GM12878 (cell line): ENCODE measurements around the gene LITAF.

Experiments used
- ASH2L ChIP-seq: fragments of 300-600, 200-600 bp; sonication (generic); IDR thresholded peaks from 2 replicates; pipeline ENCODE4 v1.6.1; 2017; ENCODE audit warnings: low read depth, mild to moderate bottlenecking, borderline replicate concordance
- CHD1 ChIP-seq: IDR thresholded peaks from 2 replicates; pipeline ENCODE4 v1.6.1; 2012; ENCODE audit warnings: low read depth, low read length, improper control_type of control experiment
- FOXM1 ChIP-seq: IDR thresholded peaks from 2 replicates; pipeline ENCODE4 v1.6.1; 2012; ENCODE audit warnings: low read depth, mild to moderate bottlenecking, inconsistent platforms, low read length, moderate library complexity
- NFXL1 ChIP-seq: fragments of 450-650 bp; IDR thresholded peaks from 2 replicates; pipeline ENCODE4 v1.6.1; 2017; ENCODE audit warnings: antibody characterized with exemption, mild to moderate bottlenecking, borderline replicate concordance
- POLR2A ChIP-seq: IDR thresholded peaks from 2 replicates; pipeline ENCODE4 v1.6.1; 2011; ENCODE audit warnings: low read depth, mild to moderate bottlenecking, low read length
- POLR2AphosphoS5 ChIP-seq: IDR thresholded peaks from 2 replicates; pipeline ENCODE4 v1.6.1; 2011; ENCODE audit warnings: mild to moderate bottlenecking, low read length, inconsistent platforms
- SREBF1 ChIP-seq: IDR thresholded peaks from 2 replicates; pipeline ENCODE4 v1.6.1; 2012; ENCODE audit warnings: mild to moderate bottlenecking, low read length
- TF ChIP-seq, protein P1 (sequence below), 3 experiments: IDR thresholded peaks in 2 of 3; conservative IDR thresholded peaks in 1 of 3; 2 replicates each; pipeline ENCODE4 v1.5.1; 2011; ENCODE audit warnings: low read depth in 3 of 3, low read length in 3 of 3, mild to moderate bottlenecking in 3 of 3, control low read depth in 2 of 3, moderate library complexity in 2 of 3, inconsistent platforms in 1 of 3, mixed read lengths in 1 of 3; ENCODE audit not compliant: control insufficient read depth in 2 of 3, insufficient read depth in 1 of 3; ENCODE audit errors: extremely low read depth in 1 of 3
- TF ChIP-seq, protein P2 (sequence below): fragments of 450-650 bp; IDR thresholded peaks from 2 replicates; pipeline ENCODE4 v1.6.1; 2017; ENCODE audit warnings: borderline replicate concordance
- TF ChIP-seq, protein P3 (sequence below): IDR thresholded peaks from 2 replicates; pipeline ENCODE4 v1.6.1; 2012; ENCODE audit warnings: low read depth, low read length, improper control_type of control experiment
- TF ChIP-seq, protein P4 (sequence below): IDR thresholded peaks from 2 replicates; pipeline ENCODE4 v1.6.1; 2011; ENCODE audit warnings: mild to moderate bottlenecking, low read depth, low read length, moderate library complexity; ENCODE audit not compliant: insufficient replicate concordance

DNA sequence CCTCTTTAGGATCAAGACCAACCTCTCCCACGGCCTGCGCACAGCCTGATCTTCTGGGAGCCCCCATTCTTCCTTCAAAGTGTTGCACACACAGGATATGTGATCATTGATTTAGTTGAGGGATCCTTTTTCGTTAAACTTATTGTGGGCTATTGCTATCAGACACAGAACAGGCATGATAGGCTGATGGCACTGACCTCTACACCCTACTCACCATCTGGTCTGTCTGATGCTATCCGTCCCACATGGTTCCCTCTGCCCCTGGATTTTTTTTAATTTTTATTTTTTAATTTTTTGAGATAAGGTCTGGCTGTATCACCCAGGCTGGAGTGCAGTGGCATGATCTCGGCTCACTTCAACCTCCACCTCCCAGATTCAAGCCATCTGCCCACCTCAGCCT is 19.2 kb upstream of the LITAF start:
- TF ChIP-seq CHD1 (no peak), POLR2A (no peak), NFXL1 (no peak), SREBF1 (no peak), POLR2AphosphoS5 (no peak), FOXM1 (no peak), ASH2L (no peak)
- TF ChIP-seq, protein P1, sequence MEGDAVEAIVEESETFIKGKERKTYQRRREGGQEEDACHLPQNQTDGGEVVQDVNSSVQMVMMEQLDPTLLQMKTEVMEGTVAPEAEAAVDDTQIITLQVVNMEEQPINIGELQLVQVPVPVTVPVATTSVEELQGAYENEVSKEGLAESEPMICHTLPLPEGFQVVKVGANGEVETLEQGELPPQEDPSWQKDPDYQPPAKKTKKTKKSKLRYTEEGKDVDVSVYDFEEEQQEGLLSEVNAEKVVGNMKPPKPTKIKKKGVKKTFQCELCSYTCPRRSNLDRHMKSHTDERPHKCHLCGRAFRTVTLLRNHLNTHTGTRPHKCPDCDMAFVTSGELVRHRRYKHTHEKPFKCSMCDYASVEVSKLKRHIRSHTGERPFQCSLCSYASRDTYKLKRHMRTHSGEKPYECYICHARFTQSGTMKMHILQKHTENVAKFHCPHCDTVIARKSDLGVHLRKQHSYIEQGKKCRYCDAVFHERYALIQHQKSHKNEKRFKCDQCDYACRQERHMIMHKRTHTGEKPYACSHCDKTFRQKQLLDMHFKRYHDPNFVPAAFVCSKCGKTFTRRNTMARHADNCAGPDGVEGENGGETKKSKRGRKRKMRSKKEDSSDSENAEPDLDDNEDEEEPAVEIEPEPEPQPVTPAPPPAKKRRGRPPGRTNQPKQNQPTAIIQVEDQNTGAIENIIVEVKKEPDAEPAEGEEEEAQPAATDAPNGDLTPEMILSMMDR (IDR thresholded peaks at IDR 0.05 in 2 of 3, conservative IDR thresholded peaks at IDR 0.05 in 1 of 3; ENCODE audit: control insufficient read depth in 2 of 3, extremely low read depth in 1 of 3, insufficient read depth in 1 of 3, low read depth in 3 of 3, low read length in 3 of 3), result no peak
- TF ChIP-seq, protein P2, sequence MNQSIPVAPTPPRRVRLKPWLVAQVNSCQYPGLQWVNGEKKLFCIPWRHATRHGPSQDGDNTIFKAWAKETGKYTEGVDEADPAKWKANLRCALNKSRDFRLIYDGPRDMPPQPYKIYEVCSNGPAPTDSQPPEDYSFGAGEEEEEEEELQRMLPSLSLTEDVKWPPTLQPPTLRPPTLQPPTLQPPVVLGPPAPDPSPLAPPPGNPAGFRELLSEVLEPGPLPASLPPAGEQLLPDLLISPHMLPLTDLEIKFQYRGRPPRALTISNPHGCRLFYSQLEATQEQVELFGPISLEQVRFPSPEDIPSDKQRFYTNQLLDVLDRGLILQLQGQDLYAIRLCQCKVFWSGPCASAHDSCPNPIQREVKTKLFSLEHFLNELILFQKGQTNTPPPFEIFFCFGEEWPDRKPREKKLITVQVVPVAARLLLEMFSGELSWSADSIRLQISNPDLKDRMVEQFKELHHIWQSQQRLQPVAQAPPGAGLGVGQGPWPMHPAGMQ, result no peak
- TF ChIP-seq, protein P3, sequence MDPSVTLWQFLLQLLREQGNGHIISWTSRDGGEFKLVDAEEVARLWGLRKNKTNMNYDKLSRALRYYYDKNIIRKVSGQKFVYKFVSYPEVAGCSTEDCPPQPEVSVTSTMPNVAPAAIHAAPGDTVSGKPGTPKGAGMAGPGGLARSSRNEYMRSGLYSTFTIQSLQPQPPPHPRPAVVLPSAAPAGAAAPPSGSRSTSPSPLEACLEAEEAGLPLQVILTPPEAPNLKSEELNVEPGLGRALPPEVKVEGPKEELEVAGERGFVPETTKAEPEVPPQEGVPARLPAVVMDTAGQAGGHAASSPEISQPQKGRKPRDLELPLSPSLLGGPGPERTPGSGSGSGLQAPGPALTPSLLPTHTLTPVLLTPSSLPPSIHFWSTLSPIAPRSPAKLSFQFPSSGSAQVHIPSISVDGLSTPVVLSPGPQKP, result no peak
- TF ChIP-seq, protein P4, sequence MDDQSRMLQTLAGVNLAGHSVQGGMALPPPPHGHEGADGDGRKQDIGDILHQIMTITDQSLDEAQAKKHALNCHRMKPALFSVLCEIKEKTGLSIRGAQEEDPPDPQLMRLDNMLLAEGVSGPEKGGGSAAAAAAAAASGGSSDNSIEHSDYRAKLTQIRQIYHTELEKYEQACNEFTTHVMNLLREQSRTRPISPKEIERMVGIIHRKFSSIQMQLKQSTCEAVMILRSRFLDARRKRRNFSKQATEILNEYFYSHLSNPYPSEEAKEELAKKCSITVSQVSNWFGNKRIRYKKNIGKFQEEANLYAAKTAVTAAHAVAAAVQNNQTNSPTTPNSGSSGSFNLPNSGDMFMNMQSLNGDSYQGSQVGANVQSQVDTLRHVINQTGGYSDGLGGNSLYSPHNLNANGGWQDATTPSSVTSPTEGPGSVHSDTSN, result no peak
